WTC11 (cell line): ENCODE data around the gene POGLUT2.

Source experiments
- ETV6 ChIP-seq: sonication (generic); formaldehyde crosslinking; IDR thresholded peaks from 2 replicates; pipeline ENCODE4 v1.8.1; 2022; ENCODE audit warnings: mild to moderate bottlenecking, missing genetic modification reagents
- OVOL2 ChIP-seq: fragments of 250-450 bp; sonication (Bioruptor Pico); IDR thresholded peaks from 2 replicates; pipeline ENCODE4 v1.9.0; 2021; ENCODE audit warnings: mild to moderate bottlenecking, borderline replicate concordance
- SP1 ChIP-seq: sonication (generic); formaldehyde crosslinking; conservative IDR thresholded peaks from 2 replicates; pipeline ENCODE4 v1.8.1; 2022; ENCODE audit warnings: missing genetic modification reagents
- TF ChIP-seq, protein P1 (sequence below): fragments of 200-600 bp; IDR thresholded peaks from 2 replicates; pipeline ENCODE4 v1.8.0; 2022; ENCODE audit warnings: antibody characterized with exemption
- TF ChIP-seq, protein P2 (sequence below): sonication (generic); formaldehyde crosslinking; IDR thresholded peaks from 2 replicates; pipeline ENCODE4 v1.8.1; 2023; ENCODE audit warnings: mild to moderate bottlenecking, missing genetic modification reagents, moderate library complexity
- TF ChIP-seq, protein P3 (sequence below): sonication (generic); formaldehyde crosslinking; IDR thresholded peaks from 2 replicates; pipeline ENCODE4 v1.8.0; 2022; ENCODE audit warnings: mild to moderate bottlenecking, missing genetic modification reagents
- TF ChIP-seq, protein P4 (sequence below): sonication (generic); formaldehyde crosslinking; IDR thresholded peaks from 2 replicates; pipeline ENCODE4 v1.8.1; 2022; ENCODE audit warnings: mild to moderate bottlenecking, missing genetic modification reagents, moderate library complexity, borderline replicate concordance
- TF ChIP-seq, protein P5 (sequence below): sonication (generic); formaldehyde crosslinking; conservative IDR thresholded peaks from 2 replicates; pipeline ENCODE4 v1.8.1; 2022; ENCODE audit warnings: mild to moderate bottlenecking, missing genetic modification reagents
- TF ChIP-seq, protein P6 (sequence below): sonication (generic); formaldehyde crosslinking; IDR thresholded peaks from 2 replicates; pipeline ENCODE4 v1.8.1; 2023; ENCODE audit warnings: mild to moderate bottlenecking, missing genetic modification reagents

DNA sequence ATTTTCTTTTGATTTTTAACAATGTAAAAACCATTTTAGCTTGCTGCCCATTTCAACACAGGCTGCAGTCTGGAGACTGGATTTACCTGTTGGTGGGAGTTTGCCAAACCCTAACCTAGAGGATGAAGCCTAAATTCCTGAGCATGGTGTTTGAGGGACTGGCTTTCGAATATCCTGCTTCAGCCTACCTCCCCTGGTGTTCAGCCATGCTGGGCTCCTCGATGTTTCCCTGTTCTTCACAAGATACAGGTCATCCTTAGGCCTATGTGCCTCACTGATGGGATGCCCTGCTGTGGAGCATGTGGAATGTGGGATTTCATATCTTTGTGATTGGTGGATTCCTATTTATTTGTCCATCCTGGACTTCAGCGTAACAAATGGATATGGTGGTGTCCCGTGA, 26.6 kb upstream of the POGLUT2 start:
- TF ChIP-seq SP1 (CRISPR knock-in tag) (no peak), ETV6 (no peak), OVOL2 (CRISPR knock-in tag) (no peak)
- TF ChIP-seq, protein P1, sequence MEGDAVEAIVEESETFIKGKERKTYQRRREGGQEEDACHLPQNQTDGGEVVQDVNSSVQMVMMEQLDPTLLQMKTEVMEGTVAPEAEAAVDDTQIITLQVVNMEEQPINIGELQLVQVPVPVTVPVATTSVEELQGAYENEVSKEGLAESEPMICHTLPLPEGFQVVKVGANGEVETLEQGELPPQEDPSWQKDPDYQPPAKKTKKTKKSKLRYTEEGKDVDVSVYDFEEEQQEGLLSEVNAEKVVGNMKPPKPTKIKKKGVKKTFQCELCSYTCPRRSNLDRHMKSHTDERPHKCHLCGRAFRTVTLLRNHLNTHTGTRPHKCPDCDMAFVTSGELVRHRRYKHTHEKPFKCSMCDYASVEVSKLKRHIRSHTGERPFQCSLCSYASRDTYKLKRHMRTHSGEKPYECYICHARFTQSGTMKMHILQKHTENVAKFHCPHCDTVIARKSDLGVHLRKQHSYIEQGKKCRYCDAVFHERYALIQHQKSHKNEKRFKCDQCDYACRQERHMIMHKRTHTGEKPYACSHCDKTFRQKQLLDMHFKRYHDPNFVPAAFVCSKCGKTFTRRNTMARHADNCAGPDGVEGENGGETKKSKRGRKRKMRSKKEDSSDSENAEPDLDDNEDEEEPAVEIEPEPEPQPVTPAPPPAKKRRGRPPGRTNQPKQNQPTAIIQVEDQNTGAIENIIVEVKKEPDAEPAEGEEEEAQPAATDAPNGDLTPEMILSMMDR, result no peak
- TF ChIP-seq, protein P2, sequence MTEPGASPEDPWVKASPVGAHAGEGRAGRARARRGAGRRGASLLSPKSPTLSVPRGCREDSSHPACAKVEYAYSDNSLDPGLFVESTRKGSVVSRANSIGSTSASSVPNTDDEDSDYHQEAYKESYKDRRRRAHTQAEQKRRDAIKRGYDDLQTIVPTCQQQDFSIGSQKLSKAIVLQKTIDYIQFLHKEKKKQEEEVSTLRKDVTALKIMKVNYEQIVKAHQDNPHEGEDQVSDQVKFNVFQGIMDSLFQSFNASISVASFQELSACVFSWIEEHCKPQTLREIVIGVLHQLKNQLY, result no peak
- TF ChIP-seq, protein P3, sequence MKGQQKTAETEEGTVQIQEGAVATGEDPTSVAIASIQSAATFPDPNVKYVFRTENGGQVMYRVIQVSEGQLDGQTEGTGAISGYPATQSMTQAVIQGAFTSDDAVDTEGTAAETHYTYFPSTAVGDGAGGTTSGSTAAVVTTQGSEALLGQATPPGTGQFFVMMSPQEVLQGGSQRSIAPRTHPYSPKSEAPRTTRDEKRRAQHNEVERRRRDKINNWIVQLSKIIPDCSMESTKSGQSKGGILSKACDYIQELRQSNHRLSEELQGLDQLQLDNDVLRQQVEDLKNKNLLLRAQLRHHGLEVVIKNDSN (CRISPR knock-in tag), result no peak
- TF ChIP-seq, protein P4, sequence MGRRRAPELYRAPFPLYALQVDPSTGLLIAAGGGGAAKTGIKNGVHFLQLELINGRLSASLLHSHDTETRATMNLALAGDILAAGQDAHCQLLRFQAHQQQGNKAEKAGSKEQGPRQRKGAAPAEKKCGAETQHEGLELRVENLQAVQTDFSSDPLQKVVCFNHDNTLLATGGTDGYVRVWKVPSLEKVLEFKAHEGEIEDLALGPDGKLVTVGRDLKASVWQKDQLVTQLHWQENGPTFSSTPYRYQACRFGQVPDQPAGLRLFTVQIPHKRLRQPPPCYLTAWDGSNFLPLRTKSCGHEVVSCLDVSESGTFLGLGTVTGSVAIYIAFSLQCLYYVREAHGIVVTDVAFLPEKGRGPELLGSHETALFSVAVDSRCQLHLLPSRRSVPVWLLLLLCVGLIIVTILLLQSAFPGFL (CRISPR knock-in tag), result no peak
- TF ChIP-seq, protein P5, sequence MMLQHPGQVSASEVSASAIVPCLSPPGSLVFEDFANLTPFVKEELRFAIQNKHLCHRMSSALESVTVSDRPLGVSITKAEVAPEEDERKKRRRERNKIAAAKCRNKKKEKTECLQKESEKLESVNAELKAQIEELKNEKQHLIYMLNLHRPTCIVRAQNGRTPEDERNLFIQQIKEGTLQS (CRISPR knock-in tag), result no peak
- TF ChIP-seq, protein P6, sequence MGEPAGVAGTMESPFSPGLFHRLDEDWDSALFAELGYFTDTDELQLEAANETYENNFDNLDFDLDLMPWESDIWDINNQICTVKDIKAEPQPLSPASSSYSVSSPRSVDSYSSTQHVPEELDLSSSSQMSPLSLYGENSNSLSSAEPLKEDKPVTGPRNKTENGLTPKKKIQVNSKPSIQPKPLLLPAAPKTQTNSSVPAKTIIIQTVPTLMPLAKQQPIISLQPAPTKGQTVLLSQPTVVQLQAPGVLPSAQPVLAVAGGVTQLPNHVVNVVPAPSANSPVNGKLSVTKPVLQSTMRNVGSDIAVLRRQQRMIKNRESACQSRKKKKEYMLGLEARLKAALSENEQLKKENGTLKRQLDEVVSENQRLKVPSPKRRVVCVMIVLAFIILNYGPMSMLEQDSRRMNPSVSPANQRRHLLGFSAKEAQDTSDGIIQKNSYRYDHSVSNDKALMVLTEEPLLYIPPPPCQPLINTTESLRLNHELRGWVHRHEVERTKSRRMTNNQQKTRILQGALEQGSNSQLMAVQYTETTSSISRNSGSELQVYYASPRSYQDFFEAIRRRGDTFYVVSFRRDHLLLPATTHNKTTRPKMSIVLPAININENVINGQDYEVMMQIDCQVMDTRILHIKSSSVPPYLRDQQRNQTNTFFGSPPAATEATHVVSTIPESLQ (CRISPR knock-in tag), result no peak
